K562 (cell line): Measurements from ENCODE around the gene MCEE. TPM values are rescaled to one million over a fixed set of nuclear protein-coding genes. Genes with fewer than 3 reads are reported as not detected.

Experiments used
- ATAC-seq: fragments of 200-7000 bp; cut with Tn5 transposase; 3 replicates; pipeline ENCODE4 v1.9.1; 2020; ENCODE audit warnings: moderate library complexity
- BruUV-seq: library from RNA; stranded (reverse); fragments of 400-500 nt; replicated peaks from 2 replicates; lab custom pipeline; 2021; lab: Mats Ljungman, UMichigan
- CTCF ChIA-PET: fragments of 300-600 bp; formaldehyde crosslinking; extraction: SDS; loops from one replicate; lab custom pipeline; 2021; ENCODE audit warnings: low intra/inter-chr PET ratio; lab: Yijun Ruan, JAX
- POLR2A ChIA-PET: fragments of 300-600, 350-650 bp; sonication (Branson Sonifier 250); formaldehyde crosslinking; extraction: SDS; loops from one replicate; lab custom pipeline; 2021; ENCODE audit warnings: antibody characterized with exemption, inconsistent platforms; lab: Yijun Ruan, JAX
- DNase-seq, 4 experiments: peaks; one replicate each; pipeline versions ENCODE4 v3.0.0 to v3.0.0-alpha.2; 2011 to 2018; ENCODE audit warnings: low spot score in 3 of 4, mixed read lengths in 3 of 4; ENCODE audit errors: extremely low read depth in 1 of 4
- FAIRE-seq: peaks from 2 replicates; lab custom pipeline; 2011; peaks lifted over from hg19 to GRCh38; lab: Jason Lieb, UNC
- H2AFZ ChIP-seq: 2 replicates; pipeline ENCODE4 v1.6.0; 2011; ENCODE audit warnings: low read depth, low read length, control low read depth, inconsistent platforms
- H3K27ac ChIP-seq: fragments of 200-600 bp; 3 replicates; pipeline ENCODE4 v1.8.0; 2011; ENCODE audit warnings: low read depth, mild to moderate bottlenecking, control low read depth, inconsistent platforms, low read length, moderate library complexity, mixed read lengths; ENCODE audit errors: extremely low read depth
- H3K27me3 ChIP-seq, 2 experiments: fragments of 300-600 bp in 1 of 2; 2 replicates in 1 of 2; 3 replicates in 1 of 2; pipeline versions ENCODE4 v1.6.0 to v1.8.0; 2011; ENCODE audit warnings: inconsistent platforms in 2 of 2, low read length in 2 of 2, mild to moderate bottlenecking in 1 of 2, mixed read lengths in 1 of 2, moderate library complexity in 1 of 2; ENCODE audit not compliant: control insufficient read depth in 2 of 2, insufficient read depth in 2 of 2
- H3K36me3 ChIP-seq: fragments of 300-600 bp; 3 replicates; pipeline ENCODE4 v1.8.0; 2011; ENCODE audit warnings: mild to moderate bottlenecking, low read length, inconsistent platforms; ENCODE audit not compliant: control insufficient read depth, insufficient read depth
- H3K4me1 ChIP-seq, 2 experiments: fragments of 200-600 bp in 1 of 2; replicated peaks in 1 of 2; 2 replicates in 1 of 2; 3 replicates in 1 of 2; pipeline versions ENCODE4 v1.5.1 to v1.8.0; 2011; ENCODE audit warnings: inconsistent platforms in 2 of 2, low read length in 2 of 2, mild to moderate bottlenecking in 1 of 2, mixed read lengths in 1 of 2, moderate library complexity in 1 of 2; ENCODE audit not compliant: control insufficient read depth in 2 of 2, insufficient read depth in 2 of 2
- H3K4me2 ChIP-seq: 2 replicates; pipeline ENCODE4 v1.6.1; 2011; ENCODE audit warnings: low read length, control low read depth, inconsistent platforms, mixed read lengths; ENCODE audit not compliant: insufficient read depth
- H3K4me3 ChIP-seq: fragments of 200-600 bp; sonication (generic), shearing (Covaris generic); 2 replicates; pipeline ENCODE4 v1.5.1; 2016; ENCODE audit warnings: control low read depth, inconsistent platforms
- H3K79me2 ChIP-seq: fragments of 200-600 bp; 3 replicates; pipeline ENCODE4 v1.8.0; 2011; ENCODE audit warnings: low read length, inconsistent platforms; ENCODE audit not compliant: control insufficient read depth, insufficient read depth
- H3K9ac ChIP-seq, 2 experiments: 2 replicates each; pipeline versions ENCODE4 v1.6.0 to v1.6.1; 2011; ENCODE audit warnings: low read depth in 2 of 2, low read length in 2 of 2, control low read depth in 1 of 2, inconsistent platforms in 1 of 2, mild to moderate bottlenecking in 1 of 2, mixed read lengths in 1 of 2; ENCODE audit not compliant: insufficient read depth in 1 of 2
- H3K9me1 ChIP-seq: one replicate; pipeline ENCODE4 v1.6.0; 2011; ENCODE audit warnings: inconsistent platforms, mild to moderate bottlenecking, low read length, moderate library complexity; ENCODE audit not compliant: control insufficient read depth, insufficient read depth
- H3K9me3 ChIP-seq: replicated peaks from 2 replicates; pipeline ENCODE4 v1.5.1; 2011; ENCODE audit warnings: low read depth, low read length, inconsistent platforms; ENCODE audit not compliant: control insufficient read depth, insufficient read depth
- H4K20me1 ChIP-seq: replicated peaks from 2 replicates; pipeline ENCODE4 v1.6.1; 2011; ENCODE audit warnings: low read length, inconsistent platforms, mixed read lengths; ENCODE audit not compliant: control insufficient read depth, insufficient read depth
- ATF7 ChIP-seq: fragments of 450-650 bp; IDR thresholded peaks from 2 replicates; pipeline ENCODE4 v1.7.1; 2014; ENCODE audit warnings: mild to moderate bottlenecking, moderate library complexity
- CEBPG ChIP-seq, 3 experiments: fragments of 200-800 bp in 1 of 3; sonication (Bioruptor generic) in 1 of 3; sonication (generic) in 1 of 3; formaldehyde crosslinking in 1 of 3; IDR thresholded peaks in 2 of 3; conservative IDR thresholded peaks in 1 of 3; 2 replicates each; pipeline versions ENCODE4 v1.6.1 to v1.8.0; 2016 to 2022; ENCODE audit warnings: missing compliant biosample characterization in 2 of 3, missing genetic modification characterization in 2 of 3, mild to moderate bottlenecking in 1 of 3, missing genetic modification reagents in 1 of 3
- FOXA3 ChIP-seq, 2 experiments: fragments of 450-650 bp in 1 of 2; sonication (generic) in 1 of 2; formaldehyde crosslinking; IDR thresholded peaks in 1 of 2; conservative IDR thresholded peaks in 1 of 2; 2 replicates each; pipeline versions ENCODE4 v1.4.0 to v1.8.0; 2020 to 2022; ENCODE audit warnings: mild to moderate bottlenecking in 2 of 2, missing genetic modification reagents in 1 of 2
- HIVEP1 ChIP-seq: fragments of 250-450 bp; sonication (Bioruptor Pico); IDR thresholded peaks from 2 replicates; pipeline ENCODE4 v1.4.0; 2020; ENCODE audit warnings: mild to moderate bottlenecking
- TAF7 ChIP-seq: fragments of 450-650 bp; IDR thresholded peaks from 2 replicates; pipeline ENCODE4 v1.6.1; 2016; ENCODE audit warnings: missing genetic modification characterization, missing compliant biosample characterization
- TFE3 ChIP-seq: fragments of 450-650 bp; formaldehyde crosslinking; IDR thresholded peaks from 2 replicates; pipeline ENCODE4 v1.4.0; 2020; ENCODE audit warnings: mild to moderate bottlenecking, mixed read lengths
- ZBED1 ChIP-seq: IDR thresholded peaks from 2 replicates; pipeline ENCODE4 v1.6.1; 2014
- ZNF347 ChIP-seq: fragments of 450-650 bp; formaldehyde crosslinking; IDR thresholded peaks from 2 replicates; pipeline ENCODE4 v1.4.0; 2020; ENCODE audit warnings: low read depth, mild to moderate bottlenecking, moderate library complexity
- ZNF589 ChIP-seq: fragments of 200-800 bp; sonication (Bioruptor generic); IDR thresholded peaks from 2 replicates; pipeline ENCODE4 v1.6.1; 2016; ENCODE audit warnings: low read depth, missing genetic modification characterization, missing compliant biosample characterization
- ZNF592 ChIP-seq: fragments of 450-650 bp; IDR thresholded peaks from 2 replicates; pipeline ENCODE4 v1.6.1; 2017; ENCODE audit warnings: antibody characterized with exemption, mild to moderate bottlenecking
- WGBS: fragments of 100-300 bp; shearing (Covaris generic); methylation state at CpG from one replicate; pipeline ENCODE4 v1.1.6; 2016; ENCODE audit warnings: low coverage, mixed read lengths; ENCODE audit not compliant: insufficient coverage; ENCODE audit errors: missing lambda C conversion rate; 5-methylcytosine and 5-hydroxymethylcytosine counted together
- in situ Hi-C: fragments of 300-500 bp; cut with MboI; formaldehyde crosslinking; loops from 4 replicates; pipeline ENCODE4 v1.15.0; 2018; ENCODE audit warnings: inconsistent platforms, mixed read lengths
- intact Hi-C: fragments of 100-400 bp; cut with micrococcal nuclease; formaldehyde crosslinking; loops from 2 replicates; pipeline ENCODE4 v1.14.2; 2022
- polyA plus RNA-seq, 8 experiments: library from polyadenylated mRNA; depleted of rRNA in 4 of 8; stranded (reverse) in 5 of 8; unstranded in 3 of 8; fragments of >200 nt; fragmentation: Nextera tagmentation in 2 of 8; fragmentation: Illumina TruSeq in 1 of 8; extraction: Ambion mirVana in 2 of 8; extraction: Trizol in 1 of 8; gene quantifications; 2 replicates each; pipeline versions ENCODE4 v1.2.1 to v1.2.3, GENCODE V29; 2011 to 2014; ENCODE audit warnings: inconsistent platforms in 1 of 8, missing spikeins in 1 of 8
- total RNA-seq, 7 experiments: library from RNA; depleted of rRNA in 6 of 7; stranded (reverse); fragments of >200 nt in 6 of 7; fragmentation: Illumina TruSeq in 2 of 7; extraction: Trizol in 2 of 7; gene quantifications; 2 replicates each; pipeline versions ENCODE4 v1.2.1 to v1.2.3, GENCODE V29; 2011 to 2021; ENCODE audit warnings: low replicate concordance in 1 of 7

MCEE gene
- total and polyA plus RNA-seq, 9 of the 15 experiments (the other 6 are each of a cell fraction or from before 2014, with no cell fraction given): 15.6 to 49.1 (median 24.5) TPM

GRCh38 chr2:71068218-71069035 lies 61.6 kb downstream of the MCEE start, which contains the start of gene NAGK (continued):
- TF ChIP-seq TFE3 (CRISPR knock-in tag) (peak; percentile 46; the same call in 1 of the 2 replicates), ZNF347 (CRISPR knock-in tag) (no peak)
- TF ChIP-seq, all 486 proteins: peak for 184

GRCh38 chr2:71067567-71068217 lies 62.3 kb downstream of the MCEE start:
- H4K20me1 ChIP-seq: 0 out of 2 replicates have a peak, but pooled peaks cover 3% of the 10 kb centered on the region
- H3K4me1 ChIP-seq: peaks cover 26 to 32% of the 10 kb centered on the region in 2 experiments
- BruUV-seq: TSS peak; percentile 94
- peak overlapping the region; percentile 53 for H3K4me3 ChIP-seq
- peaks cover 0 to 6% of the 10 kb centered on the region in 2 experiments; a peak in 1 of 5 replicates for H3K27me3 ChIP-seq
- peak overlapping the region; percentile 99 for H2AFZ ChIP-seq
- FAIRE-seq: no peak
- peak overlapping the region; percentile 85 for H3K27ac ChIP-seq
- peak; percentile 28 for ATAC-seq
- 53% methylated on average over 25 of the region's 26 CpGs for WGBS
- H3K79me2 ChIP-seq: peaks cover 10% of the 10 kb centered on the region; the same call in 2 of the 3 replicates
- POLR2A ChIA-PET: interaction anchor here (0.6 to 1.2 kb wide), 5 partner anchors 8 to 183 kb away, joined by 3 to 4 read pairs (median 3); no protein-coding TSS in a partner anchor
- intact Hi-C loops: loop anchor here (2.0 to 5.0 kb wide), 2 partner anchors 63 to 385 kb away; partner anchors contain the start of genes DYSF, MCEE and MPHOSPH10
- H3K9me1 ChIP-seq: no peaks in the 10 kb centered on the region
- CTCF ChIA-PET: no interaction called here
- DNase-seq: no peak
- in situ Hi-C loops: no loop called here
- peak overlapping the region; percentile 76 to 91 for H3K9ac ChIP-seq
- H3K36me3 ChIP-seq: no peaks in the 10 kb centered on the region
- no peaks in the 10 kb centered on the region for H3K9me3 ChIP-seq
- H3K4me2 ChIP-seq: peak overlapping the region; percentile 92
- TF ChIP-seq TAF7 (tag): no peak
- TF ChIP-seq ZNF592: peak; percentile 83; the same call in 1 of the 2 replicates
- peak; percentile 68; the same call in 1 of the 2 replicates for TF ChIP-seq ZNF589 (CRISPR knock-in tag)
- no peak for TF ChIP-seq CEBPG (CRISPR knock-in tag; IDR thresholded peaks at IDR 0.05)
- no peak for TF ChIP-seq CEBPG (tag; conservative IDR thresholded peaks at IDR 0.05 in 1 of 2, IDR thresholded peaks at IDR 0.05 in 1 of 2)
- TF ChIP-seq ZBED1: no peak
- TF ChIP-seq ATF7: no peak
- 0 out of 4 replicates have a peak, but pooled peaks of 1 of the 2 experiments have one; percentile 65 for TF ChIP-seq FOXA3 (CRISPR knock-in tag; conservative IDR thresholded peaks at IDR 0.05 in 1 of 2, IDR thresholded peaks at IDR 0.05 in 1 of 2)
- no peak for TF ChIP-seq HIVEP1 (CRISPR knock-in tag)
